ENCODE data around the gene TNFRSF21.
A peak's percentile ranks its signal among the peaks of the same experiment; 100 is the strongest.
"Not testable (repeated sequence)": the region's sequence is repeated elsewhere in the genome, so short reads cannot be mapped to it uniquely, and the experiment has no call there.

The TNFRSF21 gene, protein sequence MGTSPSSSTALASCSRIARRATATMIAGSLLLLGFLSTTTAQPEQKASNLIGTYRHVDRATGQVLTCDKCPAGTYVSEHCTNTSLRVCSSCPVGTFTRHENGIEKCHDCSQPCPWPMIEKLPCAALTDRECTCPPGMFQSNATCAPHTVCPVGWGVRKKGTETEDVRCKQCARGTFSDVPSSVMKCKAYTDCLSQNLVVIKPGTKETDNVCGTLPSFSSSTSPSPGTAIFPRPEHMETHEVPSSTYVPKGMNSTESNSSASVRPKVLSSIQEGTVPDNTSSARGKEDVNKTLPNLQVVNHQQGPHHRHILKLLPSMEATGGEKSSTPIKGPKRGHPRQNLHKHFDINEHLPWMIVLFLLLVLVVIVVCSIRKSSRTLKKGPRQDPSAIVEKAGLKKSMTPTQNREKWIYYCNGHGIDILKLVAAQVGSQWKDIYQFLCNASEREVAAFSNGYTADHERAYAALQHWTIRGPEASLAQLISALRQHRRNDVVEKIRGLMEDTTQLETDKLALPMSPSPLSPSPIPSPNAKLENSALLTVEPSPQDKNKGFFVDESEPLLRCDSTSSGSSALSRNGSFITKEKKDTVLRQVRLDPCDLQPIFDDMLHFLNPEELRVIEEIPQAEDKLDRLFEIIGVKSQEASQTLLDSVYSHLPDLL

DNA sequence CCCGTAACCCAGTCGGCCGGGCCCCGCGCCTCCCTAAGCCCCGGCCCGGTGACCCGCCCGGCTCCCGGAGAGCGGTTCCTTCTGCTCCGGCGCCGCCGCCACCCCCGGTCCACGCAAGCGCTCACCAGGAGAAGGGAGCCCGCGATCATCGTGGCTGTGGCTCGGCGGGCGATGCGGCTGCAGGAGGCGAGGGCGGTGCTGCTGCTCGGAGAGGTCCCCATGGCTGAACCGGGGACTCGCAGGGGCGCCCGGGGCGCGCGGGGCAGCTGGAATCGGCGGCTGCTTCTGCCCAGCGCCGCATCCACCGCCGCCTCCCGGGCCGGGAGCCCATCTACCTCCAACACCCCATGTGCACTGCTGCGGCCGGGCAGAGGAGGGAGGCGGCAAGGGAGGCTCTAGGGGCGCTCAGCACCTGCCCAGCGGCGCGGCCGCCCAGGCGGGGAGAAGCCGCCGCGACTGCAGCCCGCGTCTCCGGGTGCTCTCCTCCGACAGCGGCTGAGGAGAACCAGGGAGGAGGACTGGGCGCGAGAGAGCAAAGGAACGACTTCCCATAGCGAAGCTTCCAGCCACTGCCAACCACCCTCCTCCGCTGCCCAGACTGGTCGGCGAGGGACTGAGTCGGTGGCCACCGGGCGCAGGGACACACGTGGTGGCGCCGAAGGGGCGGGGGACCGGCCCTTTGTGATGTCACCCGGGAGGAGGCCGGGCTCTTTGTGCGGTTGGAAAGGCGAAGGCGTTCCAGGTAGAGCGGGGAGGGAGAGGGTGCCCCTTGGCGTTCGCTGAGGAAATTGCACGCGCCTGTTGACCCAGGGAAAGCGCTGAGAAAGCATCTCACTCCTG is at the start of gene TNFRSF21:
Gene TNFRSF21 (minus strand): TSS at position 615 of the 840 bp plus-strand sequence. CDS start 394 bp downstream, at position 221.
- DNase-seq (ENCODE audit: low read depth) = peak; percentile 84

DNA sequence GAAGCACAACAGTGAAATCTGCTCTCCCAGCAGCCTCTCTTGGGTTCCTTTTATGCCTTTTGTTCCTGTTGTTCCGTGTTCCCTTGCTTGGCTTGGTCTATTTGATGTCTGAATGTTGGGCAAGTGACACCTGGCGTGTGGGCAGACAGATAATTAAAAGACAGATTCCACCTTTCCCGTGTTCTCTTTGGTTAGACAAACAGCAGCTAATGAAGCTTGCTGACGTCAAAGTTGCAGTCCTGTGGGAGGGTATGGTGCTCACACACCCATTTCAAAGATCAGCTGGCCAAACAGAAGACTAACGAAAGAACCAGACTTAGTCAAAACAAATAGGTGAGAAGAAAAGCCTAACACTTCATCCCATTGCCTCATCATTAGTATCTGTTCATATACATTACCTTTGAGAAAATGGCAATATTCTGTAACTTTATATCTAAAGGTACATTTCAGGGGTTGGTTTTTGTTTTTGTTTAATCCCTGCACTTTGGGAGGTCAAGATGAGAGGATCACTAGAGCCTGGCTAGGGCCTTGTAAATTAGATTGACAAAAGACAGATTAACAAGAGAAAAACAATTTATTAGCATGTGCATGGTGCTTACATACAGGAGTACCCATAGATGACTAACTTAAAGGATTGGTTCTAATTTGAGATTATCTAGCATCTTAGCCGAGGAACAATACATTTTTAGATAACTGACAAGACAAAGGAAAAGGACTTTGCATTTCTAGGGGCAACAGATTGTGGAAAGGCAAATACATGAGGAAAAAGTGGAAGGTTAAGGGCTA is 48.9 kb upstream of the TNFRSF21 start:
- no peak for DNase-seq (ENCODE audit: low read depth)

DNA sequence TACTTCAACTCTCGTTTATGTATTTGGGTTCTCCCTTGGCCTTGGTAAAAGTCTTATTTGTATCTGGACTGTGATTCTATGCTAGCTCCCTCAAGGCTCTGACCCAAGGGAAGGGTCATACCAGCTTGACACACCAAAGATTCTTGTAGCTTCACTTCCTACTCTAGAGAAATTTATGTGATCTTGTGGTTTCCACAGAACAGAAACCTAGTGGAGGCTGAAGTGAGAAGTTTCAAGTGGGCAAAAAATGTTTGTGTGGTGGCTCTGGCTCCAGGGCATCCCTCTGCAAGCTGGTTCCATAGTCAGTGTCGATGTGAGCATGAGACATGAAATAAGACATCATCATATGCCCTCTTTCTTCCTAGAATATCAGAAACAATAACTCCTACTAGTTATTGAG is 48.1 kb upstream of the TNFRSF21 start:
- no peak for DNase-seq (ENCODE audit: low read depth)

DNA sequence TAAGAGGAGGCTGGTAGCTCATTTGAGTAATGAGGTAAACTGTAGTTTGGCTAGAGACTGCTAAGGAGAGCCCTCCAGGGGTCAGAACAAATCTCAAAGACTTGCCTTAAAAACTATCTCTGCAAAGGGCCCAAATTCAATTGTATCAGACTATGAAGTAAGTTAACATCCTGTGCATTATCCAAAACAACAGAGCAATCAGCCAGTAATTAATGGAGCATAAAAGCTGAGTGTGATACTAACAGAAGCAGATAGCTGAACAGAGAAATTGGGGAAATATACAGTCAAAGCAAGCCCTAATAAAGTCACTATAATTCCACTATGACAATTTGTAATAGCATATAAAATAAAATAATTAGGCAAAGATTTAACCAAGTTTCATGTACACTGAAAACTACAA is 45.8 kb upstream of the TNFRSF21 start:
- DNase-seq (ENCODE audit: low read depth) = no peak

DNA sequence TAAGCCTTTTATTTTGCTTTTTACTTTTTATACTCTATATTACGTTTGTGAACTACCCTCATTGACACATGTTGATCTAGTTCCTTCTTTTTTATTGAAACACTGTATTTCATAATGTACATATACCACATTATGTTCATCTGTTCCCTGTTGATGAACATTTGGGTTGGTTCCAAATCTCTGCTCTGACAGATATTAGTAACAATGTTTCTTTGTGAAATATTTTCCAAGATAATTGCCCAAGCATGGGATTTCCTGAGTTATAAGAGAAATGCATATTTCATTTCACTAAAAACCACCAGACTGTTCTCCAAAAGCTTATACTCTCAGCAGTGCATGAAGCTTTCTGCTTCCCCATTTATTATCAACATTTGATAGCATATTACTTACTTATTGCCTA is 44.2 kb upstream of the TNFRSF21 start:
- DNase-seq (ENCODE audit: low read depth) = no peak

DNA sequence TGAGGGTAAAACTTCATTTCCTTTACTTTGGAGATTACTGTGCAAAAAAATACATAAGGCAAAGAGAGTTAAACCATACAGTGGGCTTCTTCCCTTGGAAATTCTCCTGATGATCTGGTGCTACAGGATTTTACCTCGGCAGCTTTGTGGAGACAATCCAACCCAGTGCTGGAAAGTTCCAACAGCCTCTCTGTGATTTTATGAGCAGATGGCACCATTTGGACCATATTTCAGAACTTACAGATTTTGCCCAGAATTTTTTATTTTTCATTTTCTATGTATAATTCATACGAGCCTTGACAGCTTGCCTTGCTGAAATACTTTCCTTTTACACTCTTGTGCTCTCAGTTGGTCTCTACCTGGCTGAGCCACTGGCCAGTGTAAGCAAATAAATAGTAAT is 43.3 kb upstream of the TNFRSF21 start:
- no peak for DNase-seq (ENCODE audit: low read depth)

DNA sequence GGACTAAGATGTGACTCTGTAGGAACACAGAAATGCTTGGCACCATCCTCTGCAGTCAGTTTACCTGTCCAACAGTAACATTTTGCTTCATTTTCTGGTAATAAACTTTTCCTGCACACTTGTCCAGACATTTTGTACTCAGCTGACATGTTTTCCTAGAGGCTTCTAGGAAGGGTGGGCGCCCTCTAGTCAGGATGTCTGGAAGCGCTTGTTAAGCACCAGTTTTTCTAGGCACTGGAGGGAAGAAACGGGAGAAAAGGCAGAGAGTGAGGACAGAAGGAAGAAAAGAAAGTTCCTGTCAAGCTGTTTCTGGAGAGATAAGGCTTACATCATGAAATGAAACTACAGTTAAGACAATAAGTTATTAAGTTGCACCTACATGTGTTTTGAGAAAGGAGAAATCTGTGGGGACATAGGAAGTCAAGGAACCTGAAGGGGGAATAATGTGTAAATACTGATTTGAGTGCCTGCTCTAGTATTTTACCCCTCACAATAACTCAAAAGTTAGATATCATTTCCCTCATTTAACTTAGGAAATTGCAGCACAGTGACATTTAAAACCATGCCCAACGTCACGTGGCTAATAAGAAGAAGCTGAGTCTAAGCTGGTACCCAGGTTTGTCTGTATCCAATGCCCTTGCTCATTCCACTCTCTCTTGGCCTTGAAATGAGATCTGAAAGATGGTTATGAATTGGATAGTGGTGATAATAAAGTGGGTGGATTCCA is 42.7 kb upstream of the TNFRSF21 start:
- no peak for DNase-seq (ENCODE audit: low read depth)

DNA sequence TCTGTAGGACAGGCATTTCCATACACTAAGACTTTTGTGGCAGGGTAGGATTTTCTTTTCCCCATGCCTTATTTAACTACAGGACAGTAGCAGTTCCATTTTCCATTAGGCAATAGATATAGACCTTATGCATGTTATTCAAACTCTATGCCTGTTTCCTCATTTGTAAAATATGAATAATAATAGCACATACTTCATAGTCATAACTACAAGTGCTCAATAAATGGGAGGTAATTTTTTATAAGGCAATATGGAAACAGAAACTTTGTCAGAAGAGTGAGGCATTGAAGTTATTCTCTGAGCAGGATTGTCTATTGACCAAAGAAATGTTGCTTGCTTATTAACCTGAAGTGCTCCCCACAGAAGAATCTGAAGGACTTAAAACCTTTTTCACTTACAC is 41.9 kb upstream of the TNFRSF21 start:
- DNase-seq (ENCODE audit: low read depth) = no peak

DNA sequence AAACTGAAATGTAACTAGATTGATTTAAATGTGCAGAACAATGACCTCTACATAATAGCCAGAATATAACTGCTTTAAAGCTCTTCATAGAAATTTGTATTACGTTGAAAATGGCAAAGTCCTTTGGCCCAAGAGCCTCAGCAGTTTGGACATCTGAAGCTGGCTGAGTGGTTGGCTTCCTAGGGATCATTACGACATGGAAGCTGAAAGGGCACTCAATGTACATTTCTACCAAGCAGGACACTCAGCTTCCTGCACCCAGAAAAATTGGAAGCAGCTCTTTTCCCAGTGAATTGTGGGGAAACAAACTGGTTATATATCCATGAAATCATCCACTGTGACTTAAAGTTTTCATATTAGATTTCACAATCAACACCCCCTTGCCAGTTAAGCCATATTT is 40.2 kb upstream of the TNFRSF21 start:
- DNase-seq (ENCODE audit: low read depth) = no peak

DNA sequence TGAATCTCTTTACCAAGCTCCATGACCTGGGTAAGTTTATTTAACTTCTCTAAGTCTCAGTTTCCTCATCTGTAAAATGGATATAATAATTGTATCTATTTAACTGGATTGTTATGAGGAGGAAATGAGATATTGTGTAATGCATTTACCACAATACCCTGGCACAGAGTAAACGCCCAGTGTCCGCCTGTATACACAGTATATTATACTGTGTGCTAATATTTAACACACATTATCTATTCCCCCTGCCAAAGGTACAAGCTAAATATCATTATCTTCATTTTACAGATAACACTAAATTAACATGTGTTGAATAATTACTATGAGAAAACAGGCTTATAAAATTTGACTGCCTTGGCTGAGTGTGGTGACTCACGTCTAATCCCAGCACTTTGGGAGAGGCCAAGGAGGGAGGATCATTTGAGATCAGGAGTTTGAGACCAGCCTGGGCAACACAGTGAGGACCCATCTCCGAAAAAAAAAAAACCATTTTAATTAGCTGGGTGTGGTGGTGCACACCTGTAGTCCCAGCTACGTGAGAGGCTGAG is 38.7 kb upstream of the TNFRSF21 start:
- DNase-seq (ENCODE audit: low read depth) = no peak

DNA sequence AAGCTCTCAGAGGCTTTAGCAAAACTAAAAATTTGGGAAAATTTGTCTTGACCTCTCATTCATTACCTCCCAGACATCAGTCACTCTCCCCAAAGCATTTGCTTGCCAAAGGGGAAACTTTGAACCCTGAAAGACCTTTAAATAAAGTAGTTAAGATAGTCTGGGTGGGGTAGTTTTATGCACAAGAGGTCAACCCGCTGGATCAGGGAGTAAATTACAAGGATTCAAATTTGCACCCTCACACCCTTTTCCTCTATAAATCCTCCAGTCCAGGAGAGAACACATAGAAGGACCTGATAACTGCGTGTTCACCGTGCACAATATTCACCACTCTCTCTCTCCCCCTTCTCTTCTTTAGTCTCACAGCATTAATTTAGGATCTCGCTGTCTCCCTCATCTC is 36.1 kb upstream of the TNFRSF21 start:
- no peak for DNase-seq (ENCODE audit: low read depth)

DNA sequence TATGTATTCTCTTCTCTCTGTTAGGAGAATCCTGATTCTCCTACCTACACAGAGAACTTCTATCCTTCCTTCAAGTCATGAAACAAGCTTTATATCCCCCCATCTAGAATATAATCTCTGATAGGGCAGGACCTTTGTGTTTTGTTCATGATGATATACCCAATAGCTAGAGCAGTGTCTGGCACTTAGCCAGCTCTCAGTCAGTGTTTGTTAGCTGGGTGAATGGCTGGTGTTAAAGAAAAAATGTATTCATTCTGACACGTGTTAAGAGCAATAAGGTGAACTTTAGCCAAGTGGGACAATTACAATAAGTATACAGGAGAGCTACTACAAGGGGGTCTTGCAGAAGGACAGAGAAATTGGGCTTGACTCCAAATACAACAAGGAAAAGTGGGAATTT is 34.3 kb upstream of the TNFRSF21 start:
- DNase-seq (ENCODE audit: low read depth) = no peak

DNA sequence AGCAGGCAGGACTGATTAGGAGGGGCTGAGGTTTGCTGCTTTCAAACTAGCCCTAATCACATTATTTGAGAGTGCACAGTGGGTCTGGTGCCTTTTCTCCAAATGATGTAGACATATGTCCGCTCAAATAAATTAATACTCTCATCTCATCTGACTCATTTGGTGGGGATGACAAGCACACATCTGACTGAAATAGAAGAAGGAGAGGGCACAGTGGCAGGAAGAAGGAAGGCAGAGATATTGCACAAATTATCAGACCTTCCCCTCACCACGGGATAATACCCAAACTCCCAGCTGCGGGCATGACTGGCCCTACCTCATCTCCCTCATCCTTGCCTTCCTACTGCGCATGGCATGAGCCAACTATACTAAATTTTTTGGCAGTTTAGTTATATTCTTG is 33.9 kb upstream of the TNFRSF21 start:
- DNase-seq (ENCODE audit: low read depth) = no peak

DNA sequence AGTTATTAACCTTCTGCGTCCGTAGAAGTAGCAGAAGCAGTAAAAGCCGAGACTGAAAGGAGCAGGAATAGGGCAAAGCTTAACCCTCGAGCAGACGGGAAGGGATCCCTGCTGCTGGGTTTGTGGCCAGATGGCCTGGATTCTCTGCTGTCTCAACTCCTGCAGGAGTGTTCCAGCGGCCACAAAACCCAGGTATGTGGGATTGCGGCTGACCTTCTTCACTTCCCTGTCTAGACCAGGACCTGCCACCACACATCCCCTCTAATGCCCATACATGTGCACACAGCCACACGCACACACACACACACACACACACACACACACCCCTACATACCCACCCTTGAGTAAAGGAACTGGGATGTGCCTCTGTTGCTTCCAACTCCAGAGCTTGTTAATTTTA is 33.1 kb upstream of the TNFRSF21 start:
- DNase-seq (ENCODE audit: low read depth) = no peak

DNA sequence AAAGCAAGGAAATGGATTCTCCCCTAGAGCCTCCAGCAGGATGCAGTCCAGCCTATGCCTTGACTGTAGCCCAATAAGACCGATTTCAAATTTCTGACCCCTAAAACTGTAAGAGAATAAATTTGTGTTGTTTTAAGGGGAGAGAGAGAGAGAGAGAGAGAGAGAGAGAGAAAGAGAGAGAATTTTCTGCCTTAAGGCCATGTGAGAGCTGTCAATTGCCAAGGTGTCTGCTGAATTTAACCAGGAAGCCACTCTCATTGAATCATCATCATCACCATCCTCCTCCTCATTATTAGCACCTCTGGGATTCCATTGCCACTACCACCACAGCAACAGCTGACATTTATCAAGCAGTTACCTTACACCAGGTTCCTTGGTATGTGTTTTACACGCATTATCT is 27.8 kb upstream of the TNFRSF21 start:
- DNase-seq (ENCODE audit: low read depth) = no peak

DNA sequence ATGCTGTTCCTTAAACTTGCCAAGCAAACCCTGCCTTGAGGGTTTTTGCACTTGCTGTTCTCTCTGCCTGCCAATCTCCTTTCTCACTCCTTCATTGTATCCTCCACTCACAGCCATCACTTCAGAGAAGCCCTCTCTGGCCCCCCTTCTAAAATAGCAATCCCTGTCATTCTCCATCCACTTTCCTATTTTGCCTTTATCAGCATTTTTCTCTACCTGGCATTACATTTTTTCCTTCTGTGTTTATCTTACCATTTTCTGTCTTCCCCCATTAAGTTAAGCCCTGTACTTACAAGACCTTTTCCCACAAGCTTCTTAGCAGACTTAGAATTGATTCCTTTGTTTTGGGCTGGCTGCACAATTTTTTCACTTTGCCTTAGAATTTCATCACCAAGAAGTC is 26.6 kb upstream of the TNFRSF21 start:
- no peak for DNase-seq (ENCODE audit: low read depth)

DNA sequence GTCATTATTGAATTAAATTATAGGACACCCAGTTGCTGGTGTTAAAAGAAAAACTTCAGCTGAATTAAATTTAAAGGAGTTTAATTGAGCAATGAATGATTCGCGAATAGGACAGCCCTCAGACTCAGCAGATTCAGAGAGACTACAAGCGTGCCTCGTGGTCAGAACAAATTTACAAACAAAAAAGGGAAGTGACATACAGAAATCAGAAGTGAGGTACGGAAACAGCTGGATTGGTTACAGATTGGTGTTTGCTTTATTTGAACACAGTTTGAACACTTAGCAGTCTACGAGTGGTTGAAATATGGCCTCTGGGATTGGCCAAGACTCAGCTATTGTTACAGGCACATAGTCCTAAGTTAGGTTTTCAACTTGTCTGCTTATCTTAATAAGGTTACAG is 25.8 kb upstream of the TNFRSF21 start:
- DNase-seq (ENCODE audit: low read depth) = no peak

DNA sequence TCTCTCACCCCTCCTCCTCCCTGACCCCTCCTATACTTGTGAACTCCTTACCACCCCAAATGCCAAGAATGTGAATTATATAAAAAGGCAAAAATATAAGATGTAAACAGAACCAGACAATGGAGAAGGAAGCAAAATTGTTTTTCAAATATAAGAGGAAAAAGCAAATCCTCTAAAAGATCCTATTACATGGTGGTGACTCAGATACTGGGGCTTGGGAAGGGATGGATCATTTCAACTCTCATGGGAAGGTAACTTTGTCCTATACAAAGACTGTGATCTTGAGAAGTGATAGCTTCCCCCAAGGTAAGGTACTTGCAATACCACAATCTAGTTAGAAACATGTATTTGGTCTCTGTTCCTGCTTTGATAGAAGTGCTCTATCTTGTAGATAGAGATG is 24.6 kb upstream of the TNFRSF21 start:
- DNase-seq (ENCODE audit: low read depth) = no peak

DNA sequence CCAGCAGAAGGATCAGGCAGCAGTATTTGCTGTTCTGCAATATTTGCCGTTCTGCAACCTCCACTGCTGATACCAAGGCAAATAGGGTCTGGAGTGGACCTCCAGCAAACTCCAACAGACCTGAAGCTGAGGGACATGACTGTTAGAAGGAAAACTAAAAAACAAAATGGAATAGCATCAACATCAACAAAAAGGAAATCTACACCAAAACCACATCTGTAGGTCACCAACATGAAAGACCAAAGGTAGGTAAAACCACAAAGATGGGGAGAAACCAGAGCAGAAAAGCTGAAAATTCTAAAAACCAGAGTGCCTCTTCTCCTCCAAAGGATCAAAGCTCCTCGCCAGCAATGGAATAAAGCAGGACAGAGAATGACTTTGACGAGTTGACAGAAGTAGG is 18.9 kb upstream of the TNFRSF21 start:
- not testable (repeated sequence) for DNase-seq (ENCODE audit: low read depth)

DNA sequence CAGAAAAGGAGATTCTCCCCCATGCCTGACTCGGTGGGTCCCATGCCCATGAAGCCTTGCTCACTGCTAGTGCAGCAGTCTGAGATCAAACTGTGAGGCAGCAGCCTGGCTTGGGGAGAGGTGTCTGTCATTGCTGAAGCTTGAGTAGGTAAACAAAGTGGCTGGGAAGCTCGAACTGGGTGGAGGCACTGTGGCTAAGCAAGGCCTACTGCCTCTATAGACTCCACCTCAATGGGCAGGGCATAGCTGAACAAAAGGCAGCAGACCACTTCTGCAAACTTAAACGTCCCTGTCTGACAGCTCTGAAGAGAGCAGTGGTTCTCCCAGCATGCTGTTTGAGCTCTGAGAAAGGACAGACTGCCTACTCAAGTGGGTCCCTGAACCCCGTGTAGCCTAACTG is 18.4 kb upstream of the TNFRSF21 start:
- not testable (repeated sequence) for DNase-seq (ENCODE audit: low read depth)

DNA sequence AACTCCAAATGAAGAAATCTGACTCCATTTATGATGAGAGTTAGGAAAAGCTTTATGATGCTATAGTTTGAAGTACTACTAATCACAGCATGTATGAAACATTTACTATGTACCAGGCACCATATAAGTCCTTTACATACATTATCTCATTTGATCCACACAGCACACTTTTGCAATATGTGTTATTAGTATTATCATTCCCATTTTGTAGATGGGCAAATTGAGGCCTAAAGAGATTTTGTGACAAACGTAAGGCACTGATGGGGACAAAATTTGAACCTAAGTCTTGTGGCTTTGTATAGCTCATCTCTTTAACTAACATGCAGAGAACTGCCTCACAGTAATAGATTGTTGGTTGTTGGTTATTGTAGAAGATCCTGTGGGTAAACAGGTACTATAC is 14.2 kb upstream of the TNFRSF21 start:
- DNase-seq (ENCODE audit: low read depth) = no peak

Measured in fibroblast of the conjunctiva (primary cell).